ENCODE results near the gene C1QTNF9. TPM values are rescaled to one million over a fixed set of nuclear protein-coding genes. Genes with fewer than 3 reads are reported as not detected.

C1QTNF9 gene
- total and polyA plus RNA-seq, 9 of the 15 experiments (the other 6 are each of a cell fraction or from before 2014, with no cell fraction given) = not detected

- FAIRE-seq = no peak
- no peak overlapping the region for H3K4me3 ChIP-seq
- POLR2A ChIA-PET = interaction anchor here (1.5 kb wide), 1 partner anchor 9 kb away, joined by 5 read pairs; no protein-coding TSS in a partner anchor
- in situ Hi-C loops (cut with MboI) = no loop called here
- no peaks in the 10 kb centered on the region for H3K36me3 ChIP-seq (ENCODE audit: control insufficient read depth, insufficient read depth, low read length)
- intact Hi-C loops (cut with micrococcal nuclease) = no loop called here
- no peak overlapping the region for H2AFZ ChIP-seq (ENCODE audit: low read depth, low read length)
- no peak for DNase-seq (ENCODE audit: extremely low read depth in 1 of 4, low spot score in 3 of 4)
- CTCF ChIA-PET (ENCODE audit: low intra/inter-chr PET ratio) = no interaction called here
- no peak overlapping the region for H3K27ac ChIP-seq (ENCODE audit: extremely low read depth, low read depth, low read length)
- H4K20me1 ChIP-seq (replicated peaks; ENCODE audit: control insufficient read depth, insufficient read depth, low read length) = no peaks in the 10 kb centered on the region
- no peaks in the 10 kb centered on the region for H3K4me1 ChIP-seq (replicated peaks in 1 of 2; ENCODE audit: control insufficient read depth in 2 of 2, insufficient read depth in 2 of 2, low read length in 2 of 2)
- TF ChIP-seq EZH2 (IDR thresholded peaks at IDR 0.05; ENCODE audit: borderline replicate concordance, low read depth, low read length) = no peak
- TF ChIP-seq ZNF121 (CRISPR knock-in tag; conservative IDR thresholded peaks at IDR 0.05) = no peak
- TF ChIP-seq ZNF644 (tag; IDR thresholded peaks at IDR 0.05; ENCODE audit: low read depth) = no peak
- TF ChIP-seq PRPF4 (IDR thresholded peaks at IDR 0.05; ENCODE audit: insufficient read depth, low read depth, low read length, poor library complexity, severe bottlenecking) = no peak
- no peak for TF ChIP-seq CTCFL (IDR thresholded peaks at IDR 0.05; ENCODE audit: borderline replicate concordance, insufficient read depth, low read depth, low read length, poor library complexity, severe bottlenecking)
- no peak for TF ChIP-seq SIN3B (IDR thresholded peaks at IDR 0.05; ENCODE audit: low read depth)
- ATAC-seq = no peak
- H3K4me2 ChIP-seq (ENCODE audit: insufficient read depth, low read length) = no peak overlapping the region
- no peaks in the 10 kb centered on the region for H3K79me2 ChIP-seq (ENCODE audit: control insufficient read depth, insufficient read depth, low read length)
- peaks cover 2 to 7% of the 10 kb centered on the region in 2 experiments; a peak in 4 of 5 replicates for H3K27me3 ChIP-seq (ENCODE audit: control insufficient read depth in 2 of 2, insufficient read depth in 2 of 2, low read length in 2 of 2)
- H3K9ac ChIP-seq (ENCODE audit: insufficient read depth in 1 of 2, low read depth in 2 of 2, low read length in 2 of 2) = no peak overlapping the region
- BruUV-seq (replicated peaks) = no TSS peak
- H3K9me1 ChIP-seq (ENCODE audit: control insufficient read depth, insufficient read depth, low read length) = no peaks in the 10 kb centered on the region
- H3K9me3 ChIP-seq (replicated peaks; ENCODE audit: control insufficient read depth, insufficient read depth, low read depth, low read length) = no peaks in the 10 kb centered on the region
Measured at GRCh38 chr13:24275041-24275440, 34.3 kb upstream of the C1QTNF9 start.
